Right cardiac atrium (tissue), 5 donors: ENCODE data around the gene PNPT1. TPM values are rescaled to one million over a fixed set of nuclear protein-coding genes. Genes with fewer than 3 reads are reported as not detected.
"Not testable (repeated sequence)": the region's sequence is repeated elsewhere in the genome, so short reads cannot be mapped to it uniquely, and the experiment has no call there.

Experiments
- ATAC-seq, 2 donors: fragments of 200-7000 bp; cut with Tn5 transposase; one replicate each; pipeline versions ENCODE4 v1.8.0 to v1.9.1; 2020; ENCODE audit warnings: moderate library complexity in 2 of 2, mild to moderate bottlenecking in 1 of 2
- DNase-seq, 3 donors: peaks; one replicate each; pipeline ENCODE4 v3.0.0-alpha.2; 2020
- H3K27ac ChIP-seq: one replicate; pipeline ENCODE4 v1.5.1; 2013; ENCODE audit warnings: mild to moderate bottlenecking, low read length, control low read depth, moderate library complexity
- H3K27me3 ChIP-seq: one replicate; pipeline ENCODE4 v1.6.1; 2013; ENCODE audit not compliant: control insufficient read depth, insufficient read depth
- H3K4me1 ChIP-seq: one replicate; pipeline ENCODE4 v1.6.1; 2013; ENCODE audit warnings: low read length; ENCODE audit not compliant: control insufficient read depth, insufficient read depth
- H3K4me3 ChIP-seq: one replicate; pipeline ENCODE4 v1.5.1; 2013; ENCODE audit warnings: low read length, control low read depth
- H3K9me3 ChIP-seq: one replicate; pipeline ENCODE4 v1.6.1; 2013; ENCODE audit warnings: low read length; ENCODE audit not compliant: control insufficient read depth
- WGBS: extraction: QIAGEN DNeasy Blood & Tissue Kit; methylation state at CpG from one replicate; pipeline ENCODE4 v1.1.7; 2013; 5-methylcytosine and 5-hydroxymethylcytosine counted together
- intact Hi-C, 4 donors: fragments of 100-400 bp; cut with DNase I; formaldehyde crosslinking; loops; one replicate each; pipeline versions ENCODE4 v1.11.0 to v1.14.0; 2022 to 2023
- long read RNA-seq, 4 donors: library from polyadenylated mRNA; unstranded; transcript quantifications; one replicate each; pipeline ENCODE4 v2.0.0, GENCODE V29; 2020 to 2021
- polyA plus RNA-seq: library from polyadenylated mRNA; stranded (reverse); fragments of 200-250 nt; gene quantifications from one replicate; pipeline ENCODE4 v1.2.3, GENCODE V29; 2013
- total RNA-seq, 4 donors: library from RNA; stranded (reverse); fragmentation: NEBNext Ultra II Directional; extraction: Animal tissue kit (Norgen Biotek cat#: 25700); gene quantifications; one replicate each; pipeline ENCODE4 v1.2.1, GENCODE V29; 2021
- donor health status: healthy with polysubstance abuse.
- donor health status: DM: no; HTN: yes; CAD: no.
- donor health status: DM: no; HTN: no; CAD: no.
- donor health status: DM: no; HTN: yes; CAD: no; lungs with severe emphysema.
- donor health status: DM: yes; HTN: yes; CAD: no.

The PNPT1 gene
- total RNA-seq (10 to 100 TPM; 17.7 to 23.5 (median 21.8) TPM), polyA plus RNA-seq (11.7 TPM)
- long read RNA-seq, donor 1, full-length matches to known transcripts: 62 of 84 reads
- long read RNA-seq, donor 1, partial matches to known transcripts: 4 of 84 reads
- long read RNA-seq, donor 1, other reads (novel, unspliced or antisense): 18 of 84 reads
- long read RNA-seq, donor 2, full-length matches to known transcripts: 23 of 29 reads
- long read RNA-seq, donor 2, partial matches to known transcripts: 1 of 29 reads
- long read RNA-seq, donor 2, other reads (novel, unspliced or antisense): 5 of 29 reads
- long read RNA-seq, donor 3, full-length matches to known transcripts: 153 of 218 reads
- long read RNA-seq, donor 3, partial matches to known transcripts: 17 of 218 reads
- long read RNA-seq, donor 3, other reads (novel, unspliced or antisense): 48 of 218 reads
- long read RNA-seq, donor 4, full-length matches to known transcripts: 23 of 28 reads
- long read RNA-seq, donor 4, partial matches to known transcripts: 1 of 28 reads
- long read RNA-seq, donor 4, other reads (novel, unspliced or antisense): 4 of 28 reads

- intact Hi-C loops: no loop called here
- ATAC-seq: peak; percentile 100
- H3K27ac ChIP-seq: peak within 1 kb of the TSS; percentile 65
Measured at GRCh38 chr2:55693181-55694125, at the start of gene PNPT1. Gene PNPT1, minus strand, starts transcription at chr2:55693844. Its CDS starts 21 bp downstream, at chr2:55693823.

GRCh38 chr2:55742996-55743395 lies 49.4 kb upstream of the PNPT1 start:
- no peak overlapping the region for H3K27ac ChIP-seq
- intact Hi-C loops: no loop called here
- H3K27me3 ChIP-seq: no peaks in the 10 kb centered on the region
- no peak overlapping the region for H3K4me3 ChIP-seq
- 87% methylated on average over 3 of the region's 3 CpGs for WGBS
- no peak for DNase-seq
- ATAC-seq: no peak
- no peaks in the 10 kb centered on the region for H3K4me1 ChIP-seq
- H3K9me3 ChIP-seq: no peaks in the 10 kb centered on the region

More at GRCh38 chr2:55693181-55694125, at the start of gene PNPT1:
- Histone ChIP-seq H3K27me3 (no peaks in the 10 kb centered on the region), H3K4me1 (no peaks in the 10 kb centered on the region), H3K4me3 (peak within 1 kb of the TSS; percentile 91), H3K9me3 (no peaks in the 10 kb centered on the region)
- under 1% methylated on average over 56 of the region's 56 CpGs for whole genome bisulfite sequencing
- DNase-seq: peak; percentile 95 to 98 (median 97)

DNA sequence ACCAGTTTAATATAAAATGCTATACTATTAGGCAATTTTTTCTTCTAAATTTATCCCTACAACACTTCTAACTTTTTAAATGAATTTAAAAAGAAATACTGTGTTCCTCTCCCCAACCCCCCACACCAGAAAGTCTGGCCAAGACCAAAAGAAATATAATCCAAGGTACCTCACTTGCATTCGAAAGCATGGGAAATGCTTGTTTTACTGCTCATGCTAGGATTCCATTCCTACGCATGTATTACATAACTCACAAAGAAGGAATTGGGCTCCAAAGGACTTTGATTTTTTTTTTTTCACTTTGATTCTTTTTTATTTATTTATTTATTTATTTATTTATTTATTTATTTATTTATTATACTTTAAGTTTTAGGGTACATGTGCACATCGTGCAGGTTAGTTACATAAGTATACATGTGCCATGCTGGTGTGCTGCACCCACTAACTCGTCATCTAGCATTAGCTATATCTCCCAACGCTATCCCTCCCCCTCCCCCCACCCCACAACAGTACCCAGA lies 42.4 kb upstream of the PNPT1 start:
- DNase-seq, H3K4me3 ChIP-seq, H3K27me3 ChIP-seq, ATAC-seq, H3K9me3 ChIP-seq, H3K27ac ChIP-seq, H3K4me1 ChIP-seq, intact Hi-C loops: not testable (repeated sequence)
- WGBS: 89% methylated on average over 5 of the region's 5 CpGs

- Histone ChIP-seq H3K27ac (no peak overlapping the region), H3K4me1 (no peaks in the 10 kb centered on the region), H3K4me3 (no peak overlapping the region), H3K9me3 (no peaks in the 10 kb centered on the region), H3K27me3 (no peaks in the 10 kb centered on the region)
- no peak for ATAC-seq
- 87% methylated on average over 1 of the region's 1 CpG for WGBS
- no peak for DNase-seq
- intact Hi-C loops: no loop called here
Measured at GRCh38 chr2:55734726-55735125, 41.1 kb upstream of the PNPT1 start.

DNA sequence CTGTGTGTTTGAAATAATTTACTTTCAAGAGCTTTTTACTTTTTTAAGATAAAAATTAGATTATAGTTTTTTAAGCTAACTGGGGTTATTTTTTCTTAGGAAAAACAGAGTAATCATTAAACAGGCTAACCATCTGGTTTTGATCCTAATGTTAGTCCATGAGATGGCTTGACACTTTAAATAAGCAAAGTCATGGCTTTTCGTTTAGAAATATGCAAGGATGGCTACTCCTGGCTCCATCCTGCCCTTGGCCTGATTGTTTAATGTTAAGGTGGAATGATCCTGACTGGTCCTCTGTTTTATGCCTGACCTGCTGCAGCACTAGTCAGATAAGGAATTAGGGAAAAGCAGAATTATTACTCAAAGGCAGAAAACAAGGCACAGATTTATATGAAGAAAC lies 39.7 kb upstream of the PNPT1 start:
- no peak overlapping the region for H3K27ac ChIP-seq
- intact Hi-C loops: no loop called here
- no peaks in the 10 kb centered on the region for H3K9me3 ChIP-seq
- DNase-seq: no peak
- H3K27me3 ChIP-seq: no peaks in the 10 kb centered on the region
- no peaks in the 10 kb centered on the region for H3K4me1 ChIP-seq
- no peak for ATAC-seq
- 20% methylated on average over 1 of the region's 1 CpG for WGBS
- H3K4me3 ChIP-seq: no peak overlapping the region

DNA sequence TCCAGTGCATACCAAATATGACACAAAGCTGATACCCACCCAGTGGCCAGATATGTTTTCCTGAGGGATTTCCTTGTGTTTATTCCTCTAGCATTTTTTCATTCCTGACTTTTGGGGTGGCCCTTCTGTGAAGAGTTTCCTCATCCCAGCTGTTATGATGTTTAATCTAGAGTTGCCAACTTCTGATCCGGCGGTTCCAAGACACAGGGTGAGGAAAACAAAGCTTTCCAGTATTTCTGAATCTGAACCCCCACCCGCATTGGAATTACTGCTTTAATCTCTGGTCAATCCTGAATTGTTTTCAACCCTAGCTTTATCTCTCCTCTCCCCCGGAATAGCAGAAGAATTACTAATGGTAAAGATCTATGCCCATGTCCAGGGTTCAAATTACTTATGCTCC lies 39.2 kb upstream of the PNPT1 start:
- intact Hi-C loops: no loop called here
- no peaks in the 10 kb centered on the region for H3K4me1 ChIP-seq

DNA sequence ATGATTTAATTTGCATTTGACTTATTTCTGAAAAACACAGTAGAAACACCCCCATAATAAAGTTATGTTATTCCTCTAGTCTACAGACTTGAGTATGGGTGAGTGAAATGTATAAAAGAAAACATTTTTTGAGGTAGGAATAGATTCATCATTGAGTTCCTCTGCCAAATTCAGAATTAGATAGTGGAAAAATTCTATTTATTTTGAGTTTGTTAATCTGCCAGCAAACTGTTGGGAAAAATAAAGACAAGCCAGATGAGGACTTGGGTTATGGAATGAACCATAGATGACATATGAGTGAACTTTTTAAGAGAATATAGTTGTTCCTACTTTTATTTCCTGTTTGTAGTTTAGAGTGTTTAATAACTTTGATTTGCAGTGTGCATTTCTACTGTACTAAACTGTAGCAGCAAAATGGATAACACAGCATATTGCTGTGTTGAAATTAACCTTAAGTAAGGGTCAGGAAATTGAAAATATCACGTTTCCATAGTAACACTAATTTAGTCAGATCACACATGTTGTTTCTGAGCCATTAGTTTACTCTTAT lies 35.6 kb upstream of the PNPT1 start:
- Histone ChIP-seq H3K4me3 (no peak overlapping the region), H3K27me3 (no peaks in the 10 kb centered on the region), H3K27ac (no peak overlapping the region), H3K4me1 (no peaks in the 10 kb centered on the region), H3K9me3 (no peaks in the 10 kb centered on the region)
- ATAC-seq (no peak), DNase-seq (no peak)
- intact Hi-C loops: no loop called here
- 32% methylated on average over 1 of the region's 1 CpG for WGBS

More for the DNA sequence above, 39.2 kb upstream of the PNPT1 start:
- Histone ChIP-seq H3K27ac (no peak overlapping the region), H3K27me3 (no peaks in the 10 kb centered on the region), H3K9me3 (no peaks in the 10 kb centered on the region), H3K4me3 (no peak overlapping the region)
- ATAC-seq (peak in 1 of 2 donors; percentile 72), DNase-seq (no peak)
- 45% methylated on average over 4 of the region's 4 CpGs for WGBS

GRCh38 chr2:55721596-55722215 lies 28.1 kb upstream of the PNPT1 start:
- Histone ChIP-seq H3K9me3 (no peaks in the 10 kb centered on the region), H3K27me3 (no peaks in the 10 kb centered on the region), H3K4me3 (no peak overlapping the region), H3K4me1 (no peaks in the 10 kb centered on the region), H3K27ac (no peak overlapping the region)
- ATAC-seq (no peak), DNase-seq (no peak)
- intact Hi-C loops: no loop called here
- WGBS: 74% methylated on average over 5 of the region's 5 CpGs

- Histone ChIP-seq H3K4me1 (no peaks in the 10 kb centered on the region), H3K27me3 (no peaks in the 10 kb centered on the region), H3K27ac (no peak overlapping the region), H3K9me3 (no peaks in the 10 kb centered on the region), H3K4me3 (no peak overlapping the region)
- intact Hi-C loops: no loop called here
- ATAC-seq (no peak), DNase-seq (no peak)
- WGBS: 60% methylated on average over 11 of the region's 11 CpGs
Measured at GRCh38 chr2:55720417-55720816, 26.8 kb upstream of the PNPT1 start.

DNA sequence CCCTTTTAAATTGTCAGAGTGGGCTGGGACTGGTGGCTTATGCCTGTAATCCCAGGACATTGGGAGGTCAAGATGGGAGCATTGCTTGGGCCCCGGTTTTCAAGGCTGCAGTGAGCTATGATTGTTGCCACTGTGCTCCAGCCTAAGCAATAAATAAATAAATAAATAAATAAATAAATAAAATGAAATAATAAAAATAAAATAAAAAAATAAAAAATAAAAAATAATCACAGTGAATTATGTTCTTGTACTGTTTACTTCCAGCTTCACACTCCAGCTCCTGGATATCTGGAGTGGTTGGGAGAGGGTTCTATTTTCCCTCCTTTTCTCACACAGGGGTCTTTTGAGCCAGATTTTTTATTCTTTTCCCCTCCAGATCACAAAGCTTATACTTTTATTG lies 26.2 kb upstream of the PNPT1 start:
- Histone ChIP-seq H3K27me3 (no peaks in the 10 kb centered on the region), H3K4me1 (no peaks in the 10 kb centered on the region), H3K4me3 (no peak overlapping the region), H3K27ac (no peak overlapping the region), H3K9me3 (no peaks in the 10 kb centered on the region)
- ATAC-seq (no peak), DNase-seq (no peak)
- WGBS: 92% methylated on average over 1 of the region's 1 CpG
- intact Hi-C loops: loop anchor here (5.0 to 10.0 kb wide), 5 partner anchors 292 to 415 kb away; no protein-coding TSS in a partner anchor
